HG03175 (cell line): Measurements from ENCODE around the gene C17orf75.

Source experiments
- ATAC-seq: cut with Tn5 transposase; IDR thresholded peaks from one replicate; pipeline ENCODE4 v1.9.1; 2021; ENCODE audit warnings: mild to moderate bottlenecking, moderate library complexity; ENCODE audit not compliant: unreplicated experiment

C17orf75 gene

GRCh38 chr17:32305049-32305448 lies 36.9 kb downstream of the C17orf75 start:
- no peak for ATAC-seq

- ATAC-seq: no peak
Observed at GRCh38 chr17:32303781-32304288, 38.1 kb downstream of the C17orf75 start.

- no peak for ATAC-seq
Observed at GRCh38 chr17:32302860-32303649, 38.9 kb downstream of the C17orf75 start.

GRCh38 chr17:32302037-32302436 lies 39.9 kb downstream of the C17orf75 start:
- ATAC-seq: no peak

- no peak for ATAC-seq
Observed at GRCh38 chr17:32299580-32300164, 42.3 kb downstream of the C17orf75 start.

- no peak for ATAC-seq
Observed at GRCh38 chr17:32298721-32299579, 43.0 kb downstream of the C17orf75 start.

- ATAC-seq: no peak
Observed at GRCh38 chr17:32298298-32298697, 43.7 kb downstream of the C17orf75 start.

GRCh38 chr17:32297860-32298259 lies 44.1 kb downstream of the C17orf75 start:
- ATAC-seq: no peak

GRCh38 chr17:32297424-32297823 lies 44.5 kb downstream of the C17orf75 start:
- no peak for ATAC-seq

- no peak for ATAC-seq
Observed at GRCh38 chr17:32292094-32292493, 49.9 kb downstream of the C17orf75 start.

GRCh38 chr17:32289471-32290070 lies 52.4 kb downstream of the C17orf75 start:
- no peak for ATAC-seq

- no peak for ATAC-seq
Observed at GRCh38 chr17:32288615-32289014, 53.4 kb downstream of the C17orf75 start.

- ATAC-seq: no peak
Observed at GRCh38 chr17:32287804-32288511, 54.0 kb downstream of the C17orf75 start.

- ATAC-seq: no peak
Observed at GRCh38 chr17:32286518-32286900, 55.5 kb downstream of the C17orf75 start.

GRCh38 chr17:32285746-32286517 lies 56.0 kb downstream of the C17orf75 start:
- ATAC-seq: no peak

GRCh38 chr17:32285306-32285705 lies 56.7 kb downstream of the C17orf75 start:
- ATAC-seq: no peak

GRCh38 chr17:32283745-32284201 lies 58.2 kb downstream of the C17orf75 start:
- ATAC-seq: no peak

- no peak for ATAC-seq
Observed at GRCh38 chr17:32281011-32281451, 60.9 kb downstream of the C17orf75 start.

- no peak for ATAC-seq
Observed at GRCh38 chr17:32279891-32280716, 61.9 kb downstream of the C17orf75 start.
